ENCODE results near the gene MIEF1.

The MIEF1 gene

GRCh38 chr22:39559456-39560105, 57.5 kb downstream of the MIEF1 start:
- H3K79me2 ChIP-seq (ENCODE audit: insufficient read depth, low read length), result no peaks in the 10 kb centered on the region
- no peak overlapping the region for H3K9ac ChIP-seq (ENCODE audit: low read length)
- H3F3A ChIP-seq (ENCODE audit: insufficient read depth, low read length), result no peaks in the 10 kb centered on the region
- H3K9me2 ChIP-seq (ENCODE audit: low read depth, low read length), result no peaks in the 10 kb centered on the region
- H3K4me3 ChIP-seq (ENCODE audit: low read depth, low read length, poor library complexity, severe bottlenecking), result no peak overlapping the region
- no peak overlapping the region for H3K4me2 ChIP-seq (ENCODE audit: low read length)
- H2AFZ ChIP-seq (ENCODE audit: low read length), result no peak overlapping the region
- no peaks in the 10 kb centered on the region for H3K4me1 ChIP-seq (ENCODE audit: insufficient read depth, low read length, severe bottlenecking)
- no peaks in the 10 kb centered on the region for H4K20me1 ChIP-seq (ENCODE audit: insufficient read depth, low read length)
- 0 out of 2 replicates have a peak, but pooled peaks cover 3% of the 10 kb centered on the region for H3K27me3 ChIP-seq (ENCODE audit: insufficient read depth, low read length)
- no peak overlapping the region for H3K27ac ChIP-seq (ENCODE audit: low read depth, low read length, poor library complexity, severe bottlenecking)
- TF ChIP-seq EZH2 (IDR thresholded peaks at IDR 0.05; ENCODE audit: borderline replicate concordance, low read length) (no peak), CTCF (IDR thresholded peaks at IDR 0.05; ENCODE audit: low read length) (peak; percentile 58)
- no peaks in the 10 kb centered on the region for H3K36me3 ChIP-seq (ENCODE audit: insufficient read depth, low read length)
- H3K9me3 ChIP-seq (ENCODE audit: low read length), result no peaks in the 10 kb centered on the region

- Histone ChIP-seq H3K4me1 (ENCODE audit: insufficient read depth, low read length, severe bottlenecking) (no peaks in the 10 kb centered on the region), H3K27ac (ENCODE audit: low read depth, low read length, poor library complexity, severe bottlenecking) (no peak overlapping the region), H2AFZ (ENCODE audit: low read length) (no peak overlapping the region), H3K79me2 (ENCODE audit: insufficient read depth, low read length) (no peaks in the 10 kb centered on the region), H3K9me3 (ENCODE audit: low read length) (no peaks in the 10 kb centered on the region), H3K4me2 (ENCODE audit: low read length) (no peak overlapping the region), H3K36me3 (ENCODE audit: insufficient read depth, low read length) (no peaks in the 10 kb centered on the region), H3K9ac (ENCODE audit: low read length) (no peak overlapping the region), H4K20me1 (ENCODE audit: insufficient read depth, low read length) (no peaks in the 10 kb centered on the region), H3F3A (ENCODE audit: insufficient read depth, low read length) (no peaks in the 10 kb centered on the region), H3K9me2 (ENCODE audit: low read depth, low read length) (no peaks in the 10 kb centered on the region), H3K4me3 (ENCODE audit: low read depth, low read length, poor library complexity, severe bottlenecking) (no peak overlapping the region), H3K27me3 (ENCODE audit: insufficient read depth, low read length) (0 out of 2 replicates have a peak, but pooled peaks cover 3% of the 10 kb centered on the region)
- TF ChIP-seq EZH2 (IDR thresholded peaks at IDR 0.05; ENCODE audit: borderline replicate concordance, low read length) (no peak), CTCF (IDR thresholded peaks at IDR 0.05; ENCODE audit: low read length) (no peak)
Measured at GRCh38 chr22:39560127-39560526, 58.0 kb downstream of the MIEF1 start.

- TF ChIP-seq EZH2 (IDR thresholded peaks at IDR 0.05; ENCODE audit: borderline replicate concordance, low read length) (no peak), CTCF (IDR thresholded peaks at IDR 0.05; ENCODE audit: low read length) (no peak)
- no peaks in the 10 kb centered on the region for H3K36me3 ChIP-seq (ENCODE audit: insufficient read depth, low read length)
- H3K27ac ChIP-seq (ENCODE audit: low read depth, low read length, poor library complexity, severe bottlenecking), result no peak overlapping the region
- no peaks in the 10 kb centered on the region for H3K4me1 ChIP-seq (ENCODE audit: insufficient read depth, low read length, severe bottlenecking)
- H3K4me2 ChIP-seq (ENCODE audit: low read length), result no peak overlapping the region
- H3K9me3 ChIP-seq (ENCODE audit: low read length), result no peaks in the 10 kb centered on the region
- no peaks in the 10 kb centered on the region for H3K79me2 ChIP-seq (ENCODE audit: insufficient read depth, low read length)
- no peaks in the 10 kb centered on the region for H4K20me1 ChIP-seq (ENCODE audit: insufficient read depth, low read length)
- H3K27me3 ChIP-seq (ENCODE audit: insufficient read depth, low read length), result 0 out of 2 replicates have a peak, but pooled peaks cover 3% of the 10 kb centered on the region
- H3K4me3 ChIP-seq (ENCODE audit: low read depth, low read length, poor library complexity, severe bottlenecking), result no peak overlapping the region
- H3K9ac ChIP-seq (ENCODE audit: low read length), result no peak overlapping the region
- no peaks in the 10 kb centered on the region for H3F3A ChIP-seq (ENCODE audit: insufficient read depth, low read length)
- no peaks in the 10 kb centered on the region for H3K9me2 ChIP-seq (ENCODE audit: low read depth, low read length)
- no peak overlapping the region for H2AFZ ChIP-seq (ENCODE audit: low read length)
Measured at GRCh38 chr22:39562839-39563489, 60.9 kb downstream of the MIEF1 start.

Measured in OCI-LY1 (cell line).